Fibroblast of skin of right quadriceps (primary cell): ENCODE results near the gene MSI2.

Experiments used
- DNase-seq: peaks from one replicate; pipeline ENCODE4 v3.0.0-alpha.2; 2013

Gene MSI2

GRCh38 chr17:57352665-57353175, 96.4 kb downstream of the MSI2 start:
- DNase-seq, result no peak

DNA sequence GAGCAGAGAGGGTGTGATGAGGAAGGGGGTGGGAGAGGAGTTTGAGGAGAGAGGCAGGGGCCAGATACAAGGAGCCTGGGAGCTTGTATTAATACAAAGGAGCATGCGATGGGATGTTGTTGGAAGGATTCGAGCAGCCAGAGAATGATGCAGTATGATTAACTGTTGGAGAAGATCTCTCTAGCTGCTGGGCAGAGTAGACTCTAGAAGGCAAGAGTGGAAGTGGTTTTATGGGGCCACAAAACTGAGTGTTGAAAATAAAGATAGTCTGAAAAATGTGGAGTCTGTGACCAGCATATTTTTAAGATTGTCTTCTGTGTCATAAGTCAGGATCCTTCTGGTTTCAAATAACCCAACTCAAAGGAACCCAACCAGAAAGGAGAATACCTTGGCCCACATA, 98.3 kb downstream of the MSI2 start:
- DNase-seq, result no peak

DNA sequence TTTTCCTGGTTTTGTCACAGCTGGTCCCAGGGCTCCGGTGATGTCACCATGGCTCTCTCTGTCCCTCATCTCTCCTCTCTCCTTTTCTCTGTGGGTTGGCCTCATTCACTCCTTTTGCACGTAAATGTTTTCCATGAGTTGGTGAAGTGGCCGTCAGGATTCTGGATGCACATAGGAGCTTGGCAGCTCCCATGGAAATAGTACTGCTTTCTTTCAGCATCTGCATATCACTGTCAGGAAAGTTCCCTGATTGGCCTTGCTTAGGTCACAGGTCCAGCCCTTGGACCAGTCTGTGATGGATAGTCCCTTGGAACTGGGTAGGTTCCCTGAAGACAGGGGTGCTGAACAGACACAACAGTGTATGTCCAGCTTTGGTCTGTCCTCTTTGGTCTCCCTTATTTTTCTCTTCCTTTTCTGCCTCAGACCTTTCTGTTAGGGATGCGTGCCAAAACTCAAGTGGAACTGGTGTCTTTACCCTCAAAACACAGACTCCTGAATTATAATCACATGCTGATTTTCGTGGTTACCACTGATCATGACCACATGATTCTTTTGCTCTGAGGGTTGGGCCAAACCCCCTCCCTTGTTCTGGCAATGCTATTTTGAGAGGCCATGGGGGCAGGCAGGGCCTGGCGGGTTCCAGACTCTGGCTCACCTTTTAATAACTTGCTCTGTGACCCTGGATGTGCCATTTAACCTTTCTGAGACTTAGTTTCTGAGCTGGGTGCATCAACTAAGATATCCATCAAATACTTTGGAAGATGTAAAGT, 99.0 kb downstream of the MSI2 start:
- no peak for DNase-seq

- DNase-seq, result no peak
These were observed 99.9 kb downstream of the MSI2 start for GRCh38 chr17:57356153-57356718.

DNA sequence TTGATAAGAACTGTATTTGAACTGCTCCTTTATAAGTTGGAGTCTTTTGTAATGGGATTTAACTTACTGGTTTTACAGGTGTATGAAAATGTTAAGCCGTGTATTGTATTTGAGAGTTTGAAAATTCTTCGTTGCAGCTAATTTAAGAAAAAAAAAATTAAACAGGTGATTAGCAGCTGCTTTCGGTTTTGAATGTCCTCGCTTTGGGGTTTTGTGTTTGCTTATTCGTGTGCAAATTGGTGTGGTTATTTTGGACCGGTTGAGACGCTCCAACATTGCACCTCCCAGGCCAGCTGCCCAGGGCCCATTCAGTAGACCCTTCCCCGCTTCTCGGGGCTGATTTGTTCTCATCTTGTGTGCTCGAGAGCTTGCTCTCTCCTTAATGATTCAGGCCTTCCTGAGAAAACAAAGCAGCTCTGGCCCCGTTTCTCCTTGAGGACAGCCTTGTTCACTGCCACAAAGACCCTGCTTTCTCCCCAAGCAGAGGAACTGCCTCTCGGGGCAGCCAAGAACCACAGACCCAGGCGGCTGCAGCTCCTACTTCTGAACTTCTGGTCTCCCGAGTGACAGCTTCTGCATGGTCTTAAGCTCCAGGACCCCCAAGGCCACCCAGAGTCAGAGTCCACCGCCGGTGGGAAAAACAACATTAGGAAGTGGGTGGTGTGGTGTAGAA, 100.5 kb downstream of the MSI2 start:
- DNase-seq, result no peak

DNA sequence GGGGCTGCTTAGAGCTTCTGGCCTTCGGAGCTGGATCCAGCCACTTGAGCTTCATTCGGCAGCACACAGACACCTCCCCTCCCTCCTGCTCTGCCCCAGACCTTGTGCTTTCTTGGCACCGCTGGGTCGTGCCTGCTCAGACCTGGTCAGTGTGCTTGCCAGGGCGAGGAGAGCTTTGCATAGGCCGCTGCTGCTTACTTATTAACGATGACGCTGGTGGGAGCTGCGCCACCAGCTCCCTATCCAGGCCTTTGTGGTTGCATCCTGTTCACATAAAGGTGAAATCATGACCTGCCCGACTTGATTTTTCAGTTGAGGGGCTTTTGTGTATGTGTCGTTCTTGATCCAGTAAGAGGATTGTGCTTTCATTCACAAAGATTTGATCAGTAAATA, 101.1 kb downstream of the MSI2 start:
- DNase-seq, result no peak

- no peak for DNase-seq
These were observed 101.6 kb downstream of the MSI2 start for GRCh38 chr17:57357830-57358430.

DNA sequence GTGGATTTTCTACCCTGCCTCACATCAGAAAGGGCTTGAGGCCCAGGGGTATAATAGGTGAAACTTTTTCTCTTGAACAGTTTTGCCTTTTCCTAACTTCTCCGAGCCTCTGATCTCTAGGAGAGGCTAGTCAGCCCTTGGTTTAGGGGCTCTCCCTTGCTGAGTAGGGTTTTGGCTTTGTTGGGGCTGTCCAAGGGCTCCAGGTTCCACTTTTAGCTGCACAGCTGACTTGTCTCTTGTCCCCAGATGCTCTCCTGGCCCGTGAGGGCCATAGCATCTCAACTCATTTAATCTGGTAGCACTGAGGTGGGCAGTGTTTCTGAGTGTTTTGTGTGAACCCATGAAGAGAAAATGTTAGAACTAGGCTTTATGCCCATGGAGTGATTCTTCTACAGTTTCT, 103.9 kb downstream of the MSI2 start:
- DNase-seq, result no peak

DNA sequence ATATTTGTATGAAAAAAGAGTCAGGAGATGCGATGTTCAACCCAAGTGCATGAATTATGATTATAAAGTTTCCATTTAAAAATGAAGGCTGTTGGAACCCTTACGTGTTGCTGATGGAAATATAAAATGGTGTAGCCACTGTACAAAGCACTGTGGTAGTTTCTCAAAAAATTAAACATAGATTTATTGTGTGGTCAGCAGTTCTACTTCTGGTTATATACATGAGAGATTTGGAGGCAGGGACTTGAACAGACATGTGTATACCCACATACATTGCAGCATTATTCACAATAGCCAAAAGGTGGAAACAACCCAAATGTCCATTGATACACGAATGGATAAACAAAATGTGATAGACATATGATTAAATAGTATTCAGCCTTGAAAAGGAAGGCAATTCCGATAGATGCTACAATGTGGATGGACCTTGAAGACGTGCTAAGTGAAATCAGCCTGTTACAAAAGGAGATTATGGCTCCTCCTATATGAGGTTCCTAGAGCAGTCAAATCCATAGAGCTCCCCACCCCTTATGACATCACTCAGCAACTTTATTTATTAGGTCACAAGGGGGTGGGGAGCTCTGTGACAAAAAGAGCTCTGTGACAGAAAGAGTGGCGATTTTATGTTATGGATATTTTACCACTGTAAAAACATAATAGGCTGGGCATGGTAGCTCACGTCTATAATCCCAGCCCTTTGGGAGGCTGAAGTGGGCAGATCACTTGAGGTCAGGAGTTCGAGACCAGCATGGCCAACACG, 106.7 kb downstream of the MSI2 start:
- DNase-seq, result no peak

GRCh38 chr17:57363580-57363979, 107.3 kb downstream of the MSI2 start:
- no peak for DNase-seq

DNA sequence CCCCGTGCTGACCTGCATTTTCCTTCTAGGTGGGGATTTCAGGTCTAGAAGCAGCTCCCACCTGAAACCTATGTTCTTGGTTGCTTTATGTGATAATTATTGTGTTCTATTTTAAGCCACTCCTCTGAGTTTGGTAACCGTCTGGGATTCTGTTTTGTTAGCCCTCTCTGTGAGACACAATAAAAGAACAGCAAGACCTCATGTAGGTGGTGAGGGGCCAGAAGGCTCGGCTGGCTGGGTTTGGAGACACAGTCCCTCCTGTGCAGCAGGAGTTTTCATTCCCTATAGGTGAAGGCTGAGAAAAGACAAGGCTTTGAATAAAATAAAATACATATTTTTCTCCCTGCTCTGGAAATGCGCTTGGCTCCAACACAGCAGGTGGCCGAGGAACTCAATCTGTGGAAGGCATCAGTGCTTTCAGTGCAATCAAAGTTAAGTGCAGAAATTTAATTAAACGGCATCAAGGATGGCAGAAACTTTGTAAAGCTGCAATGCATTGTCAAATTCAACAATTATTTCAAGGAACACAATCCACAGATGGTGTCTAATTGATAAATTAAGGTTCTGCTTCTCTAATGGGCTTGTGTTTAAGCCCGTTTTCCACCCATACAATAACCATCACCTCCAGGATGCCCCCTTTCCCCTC, 107.8 kb downstream of the MSI2 start:
- no peak for DNase-seq

- DNase-seq, result no peak
These were observed 109.1 kb downstream of the MSI2 start for GRCh38 chr17:57365420-57365819.

GRCh38 chr17:57366177-57366557, 109.8 kb downstream of the MSI2 start:
- DNase-seq, result no peak

GRCh38 chr17:57366558-57367351, 110.4 kb downstream of the MSI2 start:
- no peak for DNase-seq

DNA sequence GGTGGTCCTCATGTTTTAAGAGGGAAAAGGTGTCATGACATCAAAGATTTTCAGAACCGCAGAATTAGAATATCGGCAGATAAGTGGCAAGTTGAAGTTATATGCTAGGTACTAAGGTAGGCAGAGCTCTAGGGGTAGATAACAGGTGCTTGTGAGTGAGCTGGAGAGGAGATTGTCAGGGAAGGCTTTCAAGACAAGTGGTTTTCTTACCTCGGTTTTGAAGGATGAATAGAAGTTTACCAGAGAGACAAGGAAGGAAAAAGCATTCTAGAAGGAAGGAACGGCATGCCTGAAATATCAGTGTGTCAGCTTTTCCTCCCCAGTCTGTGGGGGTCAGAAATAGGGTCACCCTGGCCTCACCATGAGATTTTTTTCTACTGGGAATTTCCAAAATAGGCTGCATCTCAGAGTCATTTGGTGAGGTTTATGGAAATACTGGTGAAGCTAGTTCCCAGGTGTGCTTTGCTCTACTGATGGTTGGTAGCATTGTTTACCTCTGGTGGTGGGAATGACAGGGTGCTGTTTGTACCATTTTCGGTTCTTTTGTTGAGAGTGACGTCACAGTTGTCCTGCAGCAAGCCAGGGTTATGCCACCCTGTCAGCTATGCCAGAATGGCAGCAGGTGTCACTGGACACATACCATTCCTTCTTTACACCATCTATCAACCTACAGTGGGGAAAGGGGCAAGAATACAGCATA, 112.5 kb downstream of the MSI2 start:
- no peak for DNase-seq

- peak; percentile 18 for DNase-seq
These were observed 113.2 kb downstream of the MSI2 start for GRCh38 chr17:57369509-57369945.

DNA sequence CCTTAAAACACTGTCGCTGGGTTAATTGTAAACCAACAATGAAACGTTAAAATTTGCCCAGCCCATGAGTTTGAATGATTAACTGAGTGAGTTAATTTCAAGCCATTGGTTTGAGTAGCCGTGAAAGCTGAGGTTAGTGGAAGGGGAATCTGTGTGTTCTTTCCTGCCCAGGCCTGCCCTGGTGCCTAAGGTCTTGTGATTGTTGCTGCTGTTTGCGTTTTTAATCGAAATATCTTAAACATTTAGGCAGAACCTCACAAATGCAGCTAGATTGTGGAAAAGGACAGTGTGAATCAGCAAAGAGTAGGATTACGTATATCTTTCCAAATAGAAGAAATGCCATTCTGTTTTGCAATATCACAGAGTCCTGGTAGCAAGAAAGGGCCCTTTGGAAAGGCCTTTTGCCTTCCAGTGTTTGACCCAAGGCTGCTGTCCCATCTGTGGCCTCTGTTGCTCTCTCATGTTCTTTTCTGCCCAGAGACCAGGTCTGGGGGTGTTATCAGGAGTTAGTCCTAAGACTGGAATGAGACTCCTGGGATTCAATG, 113.8 kb downstream of the MSI2 start:
- DNase-seq, result peak; percentile 63

DNA sequence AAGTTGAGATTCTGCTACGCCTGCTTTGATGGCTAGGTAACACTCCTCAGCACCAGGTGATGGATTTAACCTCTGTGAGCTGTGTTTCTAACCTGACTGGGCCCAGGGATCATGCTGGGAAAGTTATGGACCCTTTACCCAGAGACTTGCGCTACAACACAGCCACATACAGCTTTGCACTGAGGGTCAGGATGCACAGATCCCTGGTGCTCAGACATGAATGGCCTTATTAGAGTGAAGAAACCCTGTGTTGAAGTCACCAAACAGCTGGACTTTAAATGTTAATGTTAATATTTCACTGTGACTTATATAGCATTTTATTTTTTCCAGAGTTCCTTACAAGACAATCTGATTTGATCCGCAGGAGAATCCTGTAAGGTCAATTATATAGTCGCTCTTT, 114.3 kb downstream of the MSI2 start:
- DNase-seq, result no peak

DNA sequence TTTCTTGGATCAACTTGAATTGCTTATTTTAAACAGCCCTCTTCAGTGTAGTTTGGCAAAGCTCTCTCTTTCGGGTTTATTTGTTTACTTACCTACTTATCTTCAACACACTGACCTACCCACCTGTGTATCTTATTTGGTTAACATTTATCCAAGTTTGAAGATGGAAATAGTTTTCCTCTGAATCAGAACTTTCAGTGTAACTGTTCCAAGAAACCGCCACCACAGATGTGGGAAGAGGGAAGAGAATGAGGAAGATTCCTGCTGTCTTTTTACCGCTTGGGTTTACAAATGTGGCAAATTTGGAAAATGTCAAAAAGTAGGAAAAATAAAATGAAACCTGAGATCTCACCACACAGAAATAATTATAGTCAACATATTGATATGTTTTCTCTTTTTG, 115.8 kb downstream of the MSI2 start:
- DNase-seq, result peak; percentile 39

DNA sequence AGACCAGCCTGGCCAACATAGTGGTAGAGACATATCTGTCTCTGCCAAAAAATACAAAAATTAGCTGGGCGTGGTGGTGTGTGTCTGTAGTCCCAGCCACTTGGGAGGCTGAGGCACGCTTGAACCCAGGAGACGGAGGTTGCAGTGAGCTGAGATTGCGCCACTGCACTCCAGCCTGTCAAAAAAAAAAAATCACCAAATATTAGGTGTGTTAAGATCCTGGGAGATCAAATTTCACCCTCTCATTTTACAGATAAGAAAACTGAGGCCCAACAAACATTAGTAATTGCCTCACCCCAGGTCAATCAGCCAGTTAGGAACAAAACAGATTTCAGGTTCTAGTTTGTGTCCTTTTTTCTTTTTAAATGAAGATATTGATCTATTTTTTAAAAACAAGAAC, 116.7 kb downstream of the MSI2 start:
- no peak for DNase-seq

DNA sequence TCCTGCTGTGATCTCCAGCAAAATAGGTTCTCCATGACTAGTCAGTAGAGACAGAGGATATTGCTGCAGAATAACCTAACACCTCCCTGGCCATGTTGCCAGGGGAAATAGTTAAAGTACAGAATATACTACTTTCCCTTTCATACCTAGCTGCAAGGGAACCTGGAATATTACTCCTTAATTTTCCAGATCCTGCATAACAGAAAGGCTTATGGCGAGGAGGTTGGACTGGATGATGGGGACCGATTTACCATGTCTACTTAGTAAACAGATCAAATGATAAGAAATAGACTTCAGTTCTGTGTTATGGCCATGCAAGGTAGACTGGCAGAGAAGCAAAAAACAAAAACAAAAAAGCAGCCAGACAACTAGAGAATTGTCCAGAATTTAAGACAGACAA, 117.4 kb downstream of the MSI2 start:
- no peak for DNase-seq
